ENCODE data around the gene SPRED2. TPM values are rescaled to one million over a fixed set of nuclear protein-coding genes. Genes with fewer than 3 reads are reported as not detected.

Gene SPRED2
- total RNA-seq, 1 donor from 2014 or later: 11.1 TPM

DNA sequence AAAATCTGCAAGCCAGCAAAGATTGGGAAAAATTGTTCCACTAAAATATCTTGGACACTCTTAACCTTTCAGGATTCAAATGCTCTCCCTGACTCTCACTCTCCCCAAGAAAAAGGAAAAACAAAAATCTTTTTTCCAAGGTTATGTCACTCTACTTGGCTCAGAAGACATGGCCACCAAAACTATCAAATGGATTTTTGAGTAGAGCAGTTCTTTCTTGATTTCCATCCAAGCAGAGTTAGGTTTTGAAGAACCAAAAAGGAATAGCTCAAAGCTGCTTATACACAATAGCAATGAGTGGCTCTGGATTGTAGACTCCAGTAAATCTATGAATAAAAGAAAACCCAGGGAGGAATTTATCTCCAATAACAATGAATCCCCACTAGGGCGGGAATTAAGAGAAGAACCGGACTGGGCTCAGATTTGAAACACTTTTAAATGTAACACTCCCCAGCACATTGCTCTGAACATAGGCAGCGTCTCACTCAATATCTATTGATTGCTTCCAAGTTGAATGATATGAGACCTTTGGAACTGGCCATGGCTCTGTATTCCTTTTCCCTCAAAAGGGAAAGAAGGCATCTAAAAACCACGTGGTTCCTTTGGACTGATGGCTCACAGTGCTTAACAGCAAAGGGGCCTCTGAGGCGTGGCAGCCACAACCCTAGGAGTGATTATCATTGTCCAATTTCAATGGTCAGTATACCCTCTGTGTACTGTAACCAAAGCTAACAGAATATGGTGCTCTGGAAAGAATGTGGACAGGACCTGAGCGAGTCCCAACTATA is 68.3 kb downstream of the SPRED2 start:
- DNase-seq (ENCODE audit: low read depth): no peak
- no peak overlapping the region for H3K4me3 ChIP-seq (ENCODE audit: low read depth, low read length)
- no peak for TF ChIP-seq CTCF (conservative IDR thresholded peaks at IDR 0.05; ENCODE audit: low read depth, low read length)

DNA sequence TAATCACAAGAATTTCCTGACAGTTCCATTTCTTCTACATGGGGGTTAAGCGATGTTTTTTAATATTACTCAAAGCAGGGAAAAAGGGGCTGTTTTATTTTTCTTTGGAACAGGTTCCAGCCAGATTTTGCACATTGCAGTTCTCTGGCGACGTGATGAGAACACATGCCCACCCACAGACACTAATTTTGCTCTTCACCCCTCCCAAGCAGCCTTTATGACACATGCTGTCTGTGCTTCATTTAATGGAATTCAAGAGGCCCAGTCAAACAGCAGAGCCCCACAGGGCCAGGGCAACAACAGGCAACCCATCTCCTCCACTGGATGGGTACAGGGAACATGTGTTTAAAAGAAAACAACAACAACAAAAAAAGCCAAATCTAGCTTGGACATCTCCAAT is 70.8 kb downstream of the SPRED2 start:
- no peak for DNase-seq (ENCODE audit: low read depth)
- H3K4me3 ChIP-seq (ENCODE audit: low read depth, low read length): no peak overlapping the region
- TF ChIP-seq CTCF (conservative IDR thresholded peaks at IDR 0.05; ENCODE audit: low read depth, low read length): no peak

DNA sequence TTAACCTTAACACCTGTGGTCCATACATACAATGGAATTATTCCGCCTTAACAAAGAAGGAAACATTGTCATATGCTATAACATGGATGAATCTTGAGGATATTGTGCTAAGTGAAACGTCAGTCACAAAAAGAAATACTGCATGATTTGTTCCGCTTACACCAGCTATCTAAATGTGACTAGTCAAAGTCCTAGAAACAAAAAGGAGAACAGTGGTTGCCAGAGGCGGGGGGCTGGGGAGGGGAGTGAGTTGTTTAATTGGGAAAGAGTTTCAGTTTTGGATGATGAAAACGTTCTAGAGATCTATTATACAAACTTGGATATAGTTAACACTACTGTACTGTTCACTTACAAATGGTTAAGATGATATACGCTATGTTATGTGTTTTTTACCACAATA is 72.0 kb downstream of the SPRED2 start:
- DNase-seq (ENCODE audit: low read depth): no peak
- H3K4me3 ChIP-seq (ENCODE audit: low read depth, low read length): no peak overlapping the region
- TF ChIP-seq CTCF (conservative IDR thresholded peaks at IDR 0.05; ENCODE audit: low read depth, low read length): no peak

- no peak for TF ChIP-seq CTCF (conservative IDR thresholded peaks at IDR 0.05; ENCODE audit: low read depth, low read length)
- no peak for DNase-seq (ENCODE audit: low read depth)
- no peak overlapping the region for H3K4me3 ChIP-seq (ENCODE audit: low read depth, low read length)
These were observed 73.6 kb downstream of the SPRED2 start for GRCh38 chr2:65358678-65359400.

GRCh38 chr2:65357959-65358294 is 74.5 kb downstream of the SPRED2 start:
- no peak overlapping the region for H3K4me3 ChIP-seq (ENCODE audit: low read depth, low read length)
- no peak for DNase-seq (ENCODE audit: low read depth)
- TF ChIP-seq CTCF (conservative IDR thresholded peaks at IDR 0.05; ENCODE audit: low read depth, low read length): no peak

DNA sequence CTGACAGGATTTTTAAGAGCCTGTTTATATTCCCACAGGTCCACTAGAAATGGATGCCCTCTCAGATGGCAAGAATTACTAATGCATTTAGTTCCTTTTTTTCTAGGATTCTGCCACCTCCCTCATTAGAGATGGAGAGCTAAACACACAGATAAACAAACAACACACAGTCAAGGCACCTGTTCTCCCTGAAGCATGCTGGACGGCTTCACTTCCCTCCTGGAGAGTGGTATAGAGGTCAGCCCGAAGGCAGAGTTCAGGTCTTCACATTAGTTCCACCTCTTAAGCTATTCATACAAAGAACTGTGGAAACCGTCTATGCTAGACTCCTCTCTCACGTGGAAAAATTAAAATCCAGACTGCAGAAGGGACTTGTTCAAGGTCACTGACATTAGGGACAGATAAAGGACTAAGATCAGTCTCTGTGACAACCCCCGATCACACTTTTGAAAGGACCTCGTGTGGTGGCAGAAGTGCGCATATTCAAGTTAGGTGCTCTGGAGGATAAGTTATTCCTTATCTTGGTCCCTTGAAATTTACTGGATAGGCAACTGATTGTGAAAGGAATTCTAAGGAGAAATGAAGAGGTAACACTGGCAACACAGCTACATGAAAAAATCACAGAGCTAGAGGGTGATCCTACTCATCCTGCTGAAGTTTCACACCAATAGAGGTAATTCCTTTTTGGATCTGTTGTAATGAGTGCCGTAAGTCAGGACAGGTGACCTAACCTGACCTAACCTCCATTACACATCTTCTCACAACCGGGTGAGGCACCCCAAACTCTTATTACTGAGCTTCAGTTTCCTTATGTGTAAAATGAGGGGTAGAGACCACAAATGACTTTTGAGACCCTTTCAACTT is 75.1 kb downstream of the SPRED2 start:
- DNase-seq (ENCODE audit: low read depth): no peak
- no peak overlapping the region for H3K4me3 ChIP-seq (ENCODE audit: low read depth, low read length)
- TF ChIP-seq CTCF (conservative IDR thresholded peaks at IDR 0.05; ENCODE audit: low read depth, low read length): no peak
